CD14-positive monocyte (primary cell): Measurements from ENCODE around the gene FSTL1. TPM values are rescaled to one million over a fixed set of nuclear protein-coding genes. Genes with fewer than 3 reads are reported as not detected.
A peak's percentile ranks its signal among the peaks of the same experiment; 100 is the strongest.

Experiments used
- DNase-seq, 3 donors: peaks; one replicate each; pipeline ENCODE4 v3.0.0-alpha.2; 2011 to 2022
- H2AFZ ChIP-seq: 2 replicates; pipeline ENCODE4 v1.6.0; 2012; ENCODE audit warnings: mild to moderate bottlenecking, low read depth, low read length, inconsistent platforms; ENCODE audit not compliant: insufficient read depth, poor library complexity, severe bottlenecking
- H3K27ac ChIP-seq, 2 donors: 1 replicate in 1 of 2; 2 replicates in 1 of 2; pipeline ENCODE4 v1.5.1; 2012 to 2013; ENCODE audit warnings: low read length in 2 of 2, control low read depth in 1 of 2, inconsistent platforms in 1 of 2, low read depth in 1 of 2, mild to moderate bottlenecking in 1 of 2
- H3K27me3 ChIP-seq, 2 donors: one replicate each; pipeline versions ENCODE4 v1.6.0 to v1.6.1; 2011 to 2013; ENCODE audit warnings: low read length in 2 of 2; ENCODE audit not compliant: control insufficient read depth in 2 of 2, insufficient read depth in 2 of 2
- H3K36me3 ChIP-seq, 2 donors: replicated peaks in 1 of 2; 1 replicate in 1 of 2; 2 replicates in 1 of 2; pipeline versions ENCODE4 v1.5.1 to v1.6.1; 2012 to 2013; ENCODE audit warnings: low read length in 2 of 2, control low read depth in 1 of 2, inconsistent platforms in 1 of 2, mild to moderate bottlenecking in 1 of 2; ENCODE audit not compliant: insufficient read depth in 2 of 2, control insufficient read depth in 1 of 2
- H3K4me1 ChIP-seq, 2 donors: 1 replicate in 1 of 2; 2 replicates in 1 of 2; pipeline versions ENCODE4 v1.5.1 to v1.6.1; 2012 to 2013; ENCODE audit warnings: low read length in 2 of 2, control low read depth in 1 of 2, inconsistent platforms in 1 of 2, mild to moderate bottlenecking in 1 of 2, moderate library complexity in 1 of 2; ENCODE audit not compliant: insufficient read depth in 2 of 2, control insufficient read depth in 1 of 2
- H3K4me2 ChIP-seq: replicated peaks from 2 replicates; pipeline ENCODE3; 2012; ENCODE audit warnings: low read length, moderate library complexity, mild to moderate bottlenecking; ENCODE audit not compliant: poor library complexity, severe bottlenecking; ENCODE audit errors: extremely low read depth
- H3K4me3 ChIP-seq, 3 experiments: fragments of 200-600 bp in 1 of 3; sonication (generic) in 1 of 3; replicated peaks in 1 of 3; 1 replicate in 2 of 3; 2 replicates in 1 of 3; pipeline ENCODE4 v1.5.1; 2011 to 2013; ENCODE audit warnings: low read length in 3 of 3, mild to moderate bottlenecking in 3 of 3, control low read depth in 2 of 3, low read depth in 2 of 3, inconsistent platforms in 1 of 3, moderate library complexity in 1 of 3
- H3K79me2 ChIP-seq: 2 replicates; pipeline ENCODE4 v1.6.0; 2012; ENCODE audit warnings: mild to moderate bottlenecking, control low read depth, inconsistent platforms, low read length, moderate library complexity; ENCODE audit not compliant: insufficient read depth
- H3K9ac ChIP-seq: 2 replicates; pipeline ENCODE4 v1.6.0; 2017; ENCODE audit warnings: low read length, mild to moderate bottlenecking; ENCODE audit not compliant: insufficient read depth, poor library complexity, severe bottlenecking
- H3K9me3 ChIP-seq, 2 donors: replicated peaks in 1 of 2; 1 replicate in 1 of 2; 2 replicates in 1 of 2; pipeline versions ENCODE4 v1.5.1 to v1.6.1; 2012 to 2013; ENCODE audit warnings: low read length in 2 of 2, control low read depth in 1 of 2; ENCODE audit not compliant: control insufficient read depth in 1 of 2, insufficient read depth in 1 of 2
- H4K20me1 ChIP-seq: 2 replicates; pipeline ENCODE4 v1.6.0; 2012; ENCODE audit warnings: mild to moderate bottlenecking, low read length, control low read depth, moderate library complexity; ENCODE audit not compliant: insufficient read depth
- H3K27ac Mint-ChIP-seq, 7 donors: one replicate each; pipeline ENCODE4 v1.8.0; 2020; ENCODE audit warnings: mild to moderate bottlenecking in 7 of 7, mixed read lengths in 7 of 7, moderate library complexity in 6 of 7, inconsistent platforms in 2 of 7
- H3K27me3 Mint-ChIP-seq, 3 donors: one replicate each; pipeline ENCODE4 v1.8.0; 2021 to 2022; ENCODE audit warnings: low read depth in 3 of 3, mild to moderate bottlenecking in 3 of 3, mixed read lengths in 3 of 3, moderate library complexity in 3 of 3, inconsistent platforms in 1 of 3
- H3K36me3 Mint-ChIP-seq, 2 donors: one replicate each; pipeline ENCODE4 v1.8.0; 2020; ENCODE audit warnings: mixed read lengths in 2 of 2, inconsistent platforms in 1 of 2, mild to moderate bottlenecking in 1 of 2
- H3K4me1 Mint-ChIP-seq: one replicate; pipeline ENCODE4 v1.8.0; 2020; ENCODE audit warnings: mild to moderate bottlenecking, mixed read lengths
- H3K4me3 Mint-ChIP-seq, 2 donors: one replicate each; pipeline ENCODE4 v1.8.0; 2020; ENCODE audit warnings: mild to moderate bottlenecking in 2 of 2, mixed read lengths in 2 of 2, moderate library complexity in 1 of 2
- H3K9me3 Mint-ChIP-seq, 7 donors: one replicate each; pipeline ENCODE4 v1.8.0; 2020 to 2022; ENCODE audit warnings: mixed read lengths in 7 of 7, mild to moderate bottlenecking in 6 of 7, moderate library complexity in 6 of 7, inconsistent platforms in 2 of 7
- WGBS: methylation state at CpG from one replicate; pipeline ENCODE4 v1.1.5; 2013; ENCODE audit warnings: missing lambda C conversion rate; ENCODE audit not compliant: insufficient coverage; 5-methylcytosine and 5-hydroxymethylcytosine counted together
- intact Hi-C, 2 donors: fragments of 100-400 bp; cut with micrococcal nuclease; formaldehyde crosslinking; loops; one replicate each; pipeline versions ENCODE4 v1.15.0 to v1.15.1; 2023
- polyA plus RNA-seq, 3 donors: library from polyadenylated mRNA; depleted of rRNA in 1 of 3; unstranded in 2 of 3; stranded (reverse) in 1 of 3; fragments of 300-500 nt in 2 of 3; fragments of >200 nt in 1 of 3; fragmentation: Illumina TruSeq in 2 of 3; gene quantifications; 1 replicate in 2 of 3; 2 replicates in 1 of 3; pipeline ENCODE4 v1.2.3, GENCODE V29; 2012 to 2021
- TF ChIP-seq, protein P1 (sequence below): fragments of 200-600 bp; IDR thresholded peaks from one replicate; pipeline ENCODE4 v1.8.0; 2022; ENCODE audit warnings: antibody characterized with exemption, mild to moderate bottlenecking

The FSTL1 gene
- polyA plus RNA-seq, 3 donors: 0.13 to 0.44 (median 0.29) TPM

DNA sequence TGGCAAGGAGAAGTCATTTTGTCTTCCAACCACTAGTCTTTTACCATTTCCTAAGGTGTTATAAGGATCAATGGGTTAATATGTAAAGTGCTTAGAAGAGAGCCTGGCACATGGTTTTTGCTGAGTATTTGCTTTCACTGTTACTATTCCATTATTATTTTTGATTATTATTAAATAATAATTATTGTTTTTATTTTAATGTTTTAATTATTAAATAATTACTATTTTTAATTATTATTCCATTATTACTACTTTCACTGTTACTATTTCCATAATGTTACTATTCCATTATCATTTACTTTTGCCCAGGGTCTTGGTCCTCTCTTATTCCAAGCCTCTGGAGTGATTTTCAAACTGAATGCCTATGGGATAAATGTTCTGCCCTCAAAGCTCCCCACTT lies 48.5 kb downstream of the FSTL1 start:
- no peaks in the 10 kb centered on the region for H3K27me3 ChIP-seq
- H4K20me1 ChIP-seq: no peaks in the 10 kb centered on the region
- no peak for DNase-seq
- Mint-ChIP-seq H3K4me3 (no peak overlapping the region), H3K27ac (no peak overlapping the region), H3K36me3 (no peaks in the 10 kb centered on the region), H3K9me3 (peaks cover 0 to 3% (median 0%) of the 10 kb centered on the region in 7 donors), H3K4me1 (peaks cover 5% of the 10 kb centered on the region), H3K27me3 (no peaks in the 10 kb centered on the region)
- H2AFZ ChIP-seq: no peak overlapping the region
- H3K4me1 ChIP-seq: no peaks in the 10 kb centered on the region
- no peaks in the 10 kb centered on the region for H3K36me3 ChIP-seq
- TF ChIP-seq, protein P1, sequence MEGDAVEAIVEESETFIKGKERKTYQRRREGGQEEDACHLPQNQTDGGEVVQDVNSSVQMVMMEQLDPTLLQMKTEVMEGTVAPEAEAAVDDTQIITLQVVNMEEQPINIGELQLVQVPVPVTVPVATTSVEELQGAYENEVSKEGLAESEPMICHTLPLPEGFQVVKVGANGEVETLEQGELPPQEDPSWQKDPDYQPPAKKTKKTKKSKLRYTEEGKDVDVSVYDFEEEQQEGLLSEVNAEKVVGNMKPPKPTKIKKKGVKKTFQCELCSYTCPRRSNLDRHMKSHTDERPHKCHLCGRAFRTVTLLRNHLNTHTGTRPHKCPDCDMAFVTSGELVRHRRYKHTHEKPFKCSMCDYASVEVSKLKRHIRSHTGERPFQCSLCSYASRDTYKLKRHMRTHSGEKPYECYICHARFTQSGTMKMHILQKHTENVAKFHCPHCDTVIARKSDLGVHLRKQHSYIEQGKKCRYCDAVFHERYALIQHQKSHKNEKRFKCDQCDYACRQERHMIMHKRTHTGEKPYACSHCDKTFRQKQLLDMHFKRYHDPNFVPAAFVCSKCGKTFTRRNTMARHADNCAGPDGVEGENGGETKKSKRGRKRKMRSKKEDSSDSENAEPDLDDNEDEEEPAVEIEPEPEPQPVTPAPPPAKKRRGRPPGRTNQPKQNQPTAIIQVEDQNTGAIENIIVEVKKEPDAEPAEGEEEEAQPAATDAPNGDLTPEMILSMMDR: no peak
- H3K4me3 ChIP-seq: no peak overlapping the region
- no peak overlapping the region for H3K4me2 ChIP-seq
- intact Hi-C loops: no loop called here
- H3K27ac ChIP-seq: no peak overlapping the region
- no peaks in the 10 kb centered on the region for H3K9me3 ChIP-seq
- no peak overlapping the region for H3K9ac ChIP-seq
- no peaks in the 10 kb centered on the region for H3K79me2 ChIP-seq

DNA sequence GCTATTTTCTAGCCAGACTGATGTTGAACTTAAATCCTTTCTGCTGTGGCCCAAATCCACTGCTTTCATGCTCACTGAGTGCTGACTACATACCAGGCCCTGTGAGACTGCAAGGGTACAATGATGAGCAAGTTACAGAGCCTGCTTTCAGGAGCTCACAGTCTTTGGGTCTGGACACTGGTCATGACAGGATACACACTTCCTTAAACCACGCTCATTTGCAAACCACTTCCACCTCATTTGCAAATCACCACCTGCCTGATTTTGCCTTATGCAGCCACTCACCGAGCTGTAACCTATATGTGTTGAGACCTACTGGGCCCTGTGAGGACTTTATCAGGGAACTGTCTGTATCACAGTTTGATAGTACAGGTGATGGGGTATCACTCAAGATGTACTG lies 51.4 kb downstream of the FSTL1 start:
- Histone ChIP-seq H3K9ac (no peak overlapping the region), H3K4me2 (no peak overlapping the region), H3K27ac (no peak overlapping the region), H2AFZ (peak overlapping the region; percentile 20), H3K79me2 (no peaks in the 10 kb centered on the region), H3K4me3 (no peak overlapping the region), H3K9me3 (no peaks in the 10 kb centered on the region), H3K27me3 (no peaks in the 10 kb centered on the region), H3K36me3 (no peaks in the 10 kb centered on the region), H4K20me1 (no peaks in the 10 kb centered on the region), H3K4me1 (no peaks in the 10 kb centered on the region)
- WGBS: 20% methylated on average over 1 of the region's 2 CpGs
- no peak for DNase-seq
- Mint-ChIP-seq H3K27me3 (no peaks in the 10 kb centered on the region), H3K4me1 (peaks cover 8% of the 10 kb centered on the region), H3K27ac (no peak overlapping the region), H3K9me3 (peaks cover 0 to 3% (median 0%) of the 10 kb centered on the region in 7 donors), H3K4me3 (no peak overlapping the region), H3K36me3 (no peaks in the 10 kb centered on the region)
- TF ChIP-seq, protein P1: no peak
- intact Hi-C loops: no loop called here
